Brain microvascular endothelial cell (primary cell): ENCODE results near the gene CAMK4.

Source experiments
- DNase-seq: peaks from one replicate; pipeline ENCODE4 v3.0.0-alpha.2; 2020
- H3K27ac ChIP-seq: fragments of 250-450 bp; sonication (Bioruptor Pico); 2 replicates; pipeline ENCODE4 v1.5.1; 2020; ENCODE audit warnings: mild to moderate bottlenecking, moderate library complexity
- H3K27me3 ChIP-seq: fragments of 250-450 bp; sonication (Bioruptor Pico); replicated peaks from 2 replicates; pipeline ENCODE4 v1.5.1; 2020; ENCODE audit warnings: mild to moderate bottlenecking
- H3K36me3 ChIP-seq: fragments of 250-450 bp; sonication (Bioruptor Pico); replicated peaks from 2 replicates; pipeline ENCODE4 v1.5.1; 2020; ENCODE audit warnings: mild to moderate bottlenecking
- H3K4me3 ChIP-seq: 2 replicates; pipeline ENCODE4 v1.5.1; 2011; ENCODE audit warnings: low read depth, mild to moderate bottlenecking, control low read depth, low read length, moderate library complexity
- in situ Hi-C: cut with HindIII; loops from 2 replicates; pipeline ENCODE4 v1.10.0; 2017; ENCODE audit warnings: low sequenced_read_pairs, low pct_ligation_motif_present
- TF ChIP-seq, protein P1 (sequence below): IDR thresholded peaks from 2 replicates; pipeline ENCODE4 v1.5.1; 2011; ENCODE audit warnings: low read depth, mild to moderate bottlenecking, moderate library complexity, low read length, control low read depth, inconsistent platforms; ENCODE audit errors: missing control alignments

The CAMK4 gene

DNA sequence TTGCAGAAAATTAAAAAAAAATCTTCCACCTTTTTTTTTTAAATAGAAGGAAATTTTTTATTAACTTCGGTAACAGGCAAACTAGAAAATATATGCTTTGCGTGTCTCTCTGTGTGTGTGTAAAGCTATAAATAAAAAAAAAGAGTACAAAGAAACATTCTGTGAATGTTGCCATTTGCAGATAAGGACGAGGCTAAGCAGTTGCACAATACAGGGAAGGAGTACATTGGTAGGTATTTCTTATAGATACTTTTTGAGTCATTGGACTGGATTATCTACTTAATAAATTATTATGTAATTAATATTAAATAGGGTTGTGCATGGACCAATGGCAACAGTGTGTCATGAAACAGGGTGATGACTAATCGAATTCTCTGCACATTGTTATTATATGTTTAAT, 102.4 kb downstream of the CAMK4 start:
- Histone ChIP-seq H3K36me3 (no peaks in the 10 kb centered on the region), H3K27ac (no peak overlapping the region), H3K4me3 (no peak overlapping the region), H3K27me3 (no peaks in the 10 kb centered on the region)
- TF ChIP-seq, protein P1, sequence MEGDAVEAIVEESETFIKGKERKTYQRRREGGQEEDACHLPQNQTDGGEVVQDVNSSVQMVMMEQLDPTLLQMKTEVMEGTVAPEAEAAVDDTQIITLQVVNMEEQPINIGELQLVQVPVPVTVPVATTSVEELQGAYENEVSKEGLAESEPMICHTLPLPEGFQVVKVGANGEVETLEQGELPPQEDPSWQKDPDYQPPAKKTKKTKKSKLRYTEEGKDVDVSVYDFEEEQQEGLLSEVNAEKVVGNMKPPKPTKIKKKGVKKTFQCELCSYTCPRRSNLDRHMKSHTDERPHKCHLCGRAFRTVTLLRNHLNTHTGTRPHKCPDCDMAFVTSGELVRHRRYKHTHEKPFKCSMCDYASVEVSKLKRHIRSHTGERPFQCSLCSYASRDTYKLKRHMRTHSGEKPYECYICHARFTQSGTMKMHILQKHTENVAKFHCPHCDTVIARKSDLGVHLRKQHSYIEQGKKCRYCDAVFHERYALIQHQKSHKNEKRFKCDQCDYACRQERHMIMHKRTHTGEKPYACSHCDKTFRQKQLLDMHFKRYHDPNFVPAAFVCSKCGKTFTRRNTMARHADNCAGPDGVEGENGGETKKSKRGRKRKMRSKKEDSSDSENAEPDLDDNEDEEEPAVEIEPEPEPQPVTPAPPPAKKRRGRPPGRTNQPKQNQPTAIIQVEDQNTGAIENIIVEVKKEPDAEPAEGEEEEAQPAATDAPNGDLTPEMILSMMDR: no peak
- in situ Hi-C loops: no loop called here
- DNase-seq: no peak

DNA sequence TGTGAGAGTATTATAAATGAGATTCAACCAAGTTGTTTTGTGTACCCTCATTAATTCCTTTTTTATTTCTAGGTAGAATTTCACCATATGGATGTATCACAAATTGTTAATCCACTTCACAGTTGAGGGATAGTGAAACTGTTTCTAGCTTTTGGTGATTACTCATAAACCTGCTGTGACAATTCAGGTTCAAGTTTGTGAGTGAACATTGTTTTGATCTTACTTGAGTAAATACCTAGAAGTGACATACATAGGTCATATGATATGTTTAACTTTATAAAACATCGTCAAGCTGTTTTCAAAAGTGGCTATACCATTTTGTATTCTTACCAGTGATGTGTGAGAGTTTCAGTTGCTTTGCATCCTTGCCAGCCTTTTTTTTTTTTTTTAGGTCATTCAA, 112.9 kb downstream of the CAMK4 start:
- in situ Hi-C loops: no loop called here
- H3K36me3 ChIP-seq: no peaks in the 10 kb centered on the region
- TF ChIP-seq, protein P1: no peak
- H3K27ac ChIP-seq: no peak overlapping the region
- no peak for DNase-seq
- no peaks in the 10 kb centered on the region for H3K27me3 ChIP-seq
- no peak overlapping the region for H3K4me3 ChIP-seq

DNA sequence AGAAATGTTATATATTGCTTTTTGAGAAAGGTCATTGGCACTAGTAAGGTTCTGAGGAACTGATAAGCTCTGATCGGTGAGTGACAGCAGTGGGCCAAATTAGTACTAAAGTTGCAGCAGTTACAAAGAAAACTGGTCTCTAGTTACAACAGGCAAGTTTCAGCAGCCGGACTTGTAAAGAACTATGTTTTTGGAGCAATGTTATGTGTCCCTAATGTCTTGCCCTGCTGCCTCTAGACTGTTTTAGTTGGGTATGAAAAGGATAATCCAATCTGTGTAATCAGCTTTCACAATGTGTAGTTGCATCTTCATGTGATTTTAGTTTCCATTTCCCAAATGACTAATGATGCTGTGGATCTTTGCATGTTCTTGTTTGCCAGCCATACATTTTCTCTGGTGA, 113.5 kb downstream of the CAMK4 start:
- in situ Hi-C loops: no loop called here

DNA sequence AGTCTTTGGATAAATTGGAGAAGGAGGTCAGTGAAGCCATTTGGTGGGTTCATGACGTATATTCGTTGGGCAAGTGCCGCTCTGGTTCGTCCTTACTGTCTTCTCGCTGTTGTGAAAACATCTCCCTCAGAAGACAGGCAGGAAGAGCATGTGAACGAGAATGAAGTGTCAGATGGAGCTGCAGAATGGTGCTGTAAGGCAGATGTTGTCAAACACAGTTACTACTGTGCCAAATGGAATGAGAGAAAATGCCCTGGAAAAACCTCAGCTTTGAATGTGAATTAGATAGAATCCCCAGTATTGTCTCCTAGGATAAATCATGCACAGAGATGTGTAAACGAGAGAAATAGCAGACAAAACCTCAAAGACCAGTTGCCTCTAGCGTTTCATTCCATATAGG, 121.5 kb downstream of the CAMK4 start:
- Histone ChIP-seq H3K36me3 (no peaks in the 10 kb centered on the region), H3K27ac (no peak overlapping the region), H3K27me3 (no peaks in the 10 kb centered on the region), H3K4me3 (no peak overlapping the region)
- no peak for DNase-seq
- TF ChIP-seq, protein P1: no peak
- in situ Hi-C loops: no loop called here

More for the DNA sequence above, 113.5 kb downstream of the CAMK4 start:
- Histone ChIP-seq H3K4me3 (no peak overlapping the region), H3K27me3 (no peaks in the 10 kb centered on the region), H3K36me3 (no peaks in the 10 kb centered on the region), H3K27ac (no peak overlapping the region)
- no peak for DNase-seq
- TF ChIP-seq, protein P1: no peak

DNA sequence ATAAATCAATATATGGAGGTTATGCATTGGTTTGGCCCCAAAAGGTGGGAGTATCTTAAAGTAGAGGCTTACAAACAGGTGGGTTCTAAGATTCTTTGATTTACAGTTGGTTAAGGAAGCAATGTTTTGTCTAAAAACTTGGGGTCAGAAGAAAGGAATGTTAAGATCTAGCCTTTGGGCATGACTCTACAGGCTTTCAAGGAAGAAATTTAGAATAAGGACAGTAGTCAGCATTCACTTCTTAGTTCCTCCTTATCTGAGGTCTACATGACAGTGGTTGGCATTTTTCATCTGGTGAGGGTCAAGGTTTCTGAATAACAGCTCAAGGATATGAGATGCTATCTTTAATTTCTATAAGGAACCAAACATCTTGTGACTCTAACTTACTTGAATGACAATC, 122.8 kb downstream of the CAMK4 start:
- DNase-seq: no peak
- Histone ChIP-seq H3K27me3 (no peaks in the 10 kb centered on the region), H3K36me3 (no peaks in the 10 kb centered on the region), H3K27ac (no peak overlapping the region), H3K4me3 (no peak overlapping the region)
- in situ Hi-C loops: no loop called here
- TF ChIP-seq, protein P1: no peak

DNA sequence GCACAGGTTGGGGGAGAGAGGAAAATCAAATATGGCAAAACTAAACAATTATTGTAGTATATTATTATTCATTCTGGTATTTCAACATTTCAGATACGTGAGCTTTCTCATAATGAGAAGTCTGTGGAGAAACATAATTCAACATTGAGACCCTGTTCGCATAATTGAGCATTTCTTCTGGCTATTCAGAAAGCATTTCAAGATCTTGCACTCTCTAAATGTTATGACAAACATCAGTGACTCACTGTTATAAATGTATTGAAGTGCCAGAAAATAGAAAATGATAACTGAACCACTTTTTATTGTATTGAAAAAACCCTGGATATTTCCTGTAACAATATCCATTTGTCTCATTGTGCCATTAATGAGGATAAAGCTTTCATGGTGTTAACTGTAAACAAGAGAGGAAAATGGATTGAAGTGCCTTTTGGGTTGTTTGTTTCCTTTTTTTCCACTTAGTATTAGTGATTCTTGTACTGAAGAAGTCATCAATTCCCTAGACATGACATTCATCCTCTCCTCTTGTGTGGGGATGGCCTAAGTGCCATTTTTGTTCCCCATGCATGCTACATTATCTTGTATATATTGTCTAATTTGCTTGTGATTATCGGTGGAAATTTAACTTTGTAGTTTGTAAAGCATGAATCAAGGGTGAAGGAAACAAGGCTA, 124.6 kb downstream of the CAMK4 start:
- H3K36me3 ChIP-seq: no peaks in the 10 kb centered on the region
- H3K4me3 ChIP-seq: no peak overlapping the region
- in situ Hi-C loops: no loop called here
- no peak overlapping the region for H3K27ac ChIP-seq
- no peaks in the 10 kb centered on the region for H3K27me3 ChIP-seq
- TF ChIP-seq, protein P1: no peak
- no peak for DNase-seq
